ENCODE measurements around the gene SH2D3C. TPM values are rescaled to one million over a fixed set of nuclear protein-coding genes. Genes with fewer than 3 reads are reported as not detected.

The SH2D3C gene
- total and polyA plus RNA-seq, 10 of the 15 experiments (the other 5 are each of a cell fraction or from before 2014, with no cell fraction given), result 1.2 to 23.5 (median 16.2) TPM

DNA sequence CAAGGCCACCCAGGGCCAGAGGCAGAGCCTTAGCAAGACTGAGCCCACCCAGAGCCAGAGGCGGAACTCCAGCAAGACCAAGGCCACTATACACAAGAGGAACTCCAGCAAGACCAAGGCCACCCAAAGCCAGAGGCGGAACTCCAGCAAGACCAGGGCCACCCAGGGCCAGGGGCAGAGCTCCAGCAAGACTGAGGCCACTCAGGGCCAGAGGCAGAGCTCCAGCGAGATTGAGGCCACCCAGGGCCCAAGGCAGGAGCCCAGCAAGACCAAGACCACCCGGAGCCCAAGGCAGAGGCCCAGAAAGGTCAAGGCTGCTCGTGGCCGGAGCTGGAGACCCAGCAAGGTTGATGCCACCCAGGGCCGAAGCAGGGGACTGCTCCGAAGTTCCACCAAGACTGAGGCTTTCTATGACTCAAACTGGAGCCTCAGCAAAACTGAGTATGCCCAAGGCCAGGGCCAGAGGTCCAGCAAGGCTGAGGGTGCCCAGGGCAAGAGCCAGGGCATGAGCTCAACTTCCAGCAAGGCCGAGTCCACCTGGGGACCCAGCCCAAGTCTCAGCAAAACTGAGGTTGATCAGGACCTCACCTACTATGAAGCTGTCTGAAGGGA lies 47.6 kb downstream of the SH2D3C start:
- no peaks in the 10 kb centered on the region for H3K36me3 ChIP-seq (ENCODE audit: control insufficient read depth in 2 of 2, insufficient read depth in 2 of 2, low read length in 1 of 2)
- no TSS peak for BruUV-seq (replicated peaks)
- H3K79me2 ChIP-seq (ENCODE audit: control insufficient read depth, insufficient read depth, low read length), result no peaks in the 10 kb centered on the region
- FAIRE-seq, result no peak
- SMC1A ChIA-PET (ENCODE audit: uncharacterized antibody, unreplicated experiment), result no interaction called here
- in situ Hi-C loops (cut with MboI), result loop anchor here (5.0 kb wide), 2 partner anchors 139 to 229 kb away; no protein-coding TSS in a partner anchor
- no peak overlapping the region for H2AFZ ChIP-seq (ENCODE audit: control insufficient read depth, low read depth, low read length)
- H3K4me2 ChIP-seq (ENCODE audit: control insufficient read depth, insufficient read depth), result no peak overlapping the region
- H3K4me1 ChIP-seq (ENCODE audit: control insufficient read depth, insufficient read depth, low read length), result peaks cover 6% of the 10 kb centered on the region
- WGBS (ENCODE audit: insufficient coverage, insufficient replicate concordance, low lambda C conversion rate, missing lambda C conversion rate), result 70% methylated on average over 9 of the region's 9 CpGs
- POLR2A ChIA-PET, result no interaction called here
- intact Hi-C loops (cut with micrococcal nuclease; ENCODE audit: unreplicated experiment), result no loop called here
- H3K9me3 ChIP-seq (replicated peaks; ENCODE audit: control insufficient read depth, insufficient read depth, low read length), result no peaks in the 10 kb centered on the region
- H3K4me3 ChIP-seq, result no peak overlapping the region
- CTCF ChIA-PET, result interaction anchor here (2.6 kb wide), 1 partner anchor 141 kb away, joined by 6 read pairs; no protein-coding TSS in a partner anchor
- TF ChIP-seq IRF4 (IDR thresholded peaks at IDR 0.05; ENCODE audit: low read depth, low read length), result no peak
- no peak for TF ChIP-seq MYB (IDR thresholded peaks at IDR 0.05; ENCODE audit: borderline replicate concordance, low read depth, low read length)
- no peak for TF ChIP-seq ZNF24 (IDR thresholded peaks at IDR 0.05)
- no peak for TF ChIP-seq SPI1 (IDR thresholded peaks at IDR 0.05; ENCODE audit: borderline replicate concordance, insufficient read depth, low read depth, low read length)
- TF ChIP-seq GABPA (IDR thresholded peaks at IDR 0.05; ENCODE audit: low read depth), result no peak
- no peak for TF ChIP-seq SIN3A (IDR thresholded peaks at IDR 0.05; ENCODE audit: low read depth, low read length)
- TF ChIP-seq ESRRA (IDR thresholded peaks at IDR 0.05; ENCODE audit: low read length), result no peak
- no peak for TF ChIP-seq HCFC1 (IDR thresholded peaks at IDR 0.05; ENCODE audit: low read length)
- TF ChIP-seq YBX1 (IDR thresholded peaks at IDR 0.05), result no peak
- no peak for TF ChIP-seq CBFB (IDR thresholded peaks at IDR 0.05; ENCODE audit: low read depth)
- no peak for TF ChIP-seq SRF (IDR thresholded peaks at IDR 0.05; ENCODE audit: low read depth in 2 of 2, low read length in 2 of 2)
- TF ChIP-seq RAD21 (IDR thresholded peaks at IDR 0.05; ENCODE audit: insufficient read depth, low read depth, low read length), result no peak
- no peak overlapping the region for H3K9ac ChIP-seq (ENCODE audit: control insufficient read depth, insufficient read depth, low read length)
- no peak overlapping the region for H3K27ac ChIP-seq (ENCODE audit: control insufficient read depth, insufficient read depth)
- no peak for ATAC-seq
- no peak for DNase-seq (ENCODE audit: low read depth, low spot score)
- RAD21 ChIA-PET (ENCODE audit: unreplicated experiment), result no interaction called here
- H4K20me1 ChIP-seq (ENCODE audit: control insufficient read depth, insufficient read depth), result no peaks in the 10 kb centered on the region
- no peaks in the 10 kb centered on the region for H3K27me3 ChIP-seq (replicated peaks in 1 of 2; ENCODE audit: control insufficient read depth in 2 of 2, insufficient read depth in 2 of 2, low read length in 1 of 2)

Measured in GM12878 (cell line).